Measurements from ENCODE around the gene SPIN1.

The SPIN1 gene

DNA sequence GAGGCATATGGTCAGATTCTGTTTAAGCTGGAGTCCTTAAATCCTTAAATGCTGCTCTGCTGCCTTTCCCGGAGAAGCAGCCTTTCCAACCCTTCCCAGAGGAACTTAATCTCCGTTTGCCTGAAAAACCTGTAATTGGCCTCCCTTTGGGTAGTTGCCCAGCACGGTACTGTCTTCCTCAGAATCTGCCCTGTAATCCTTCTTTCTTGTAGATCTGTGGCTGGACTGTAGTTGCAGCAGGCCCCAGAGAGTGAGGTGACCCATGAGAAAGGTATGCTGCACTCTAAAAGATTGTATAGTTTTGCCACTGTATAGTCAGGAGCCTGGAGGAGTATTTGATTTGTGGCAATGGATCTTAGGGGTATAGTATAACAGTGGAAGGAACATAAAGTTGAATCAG is 11.7 kb downstream of the SPIN1 start:
- Histone ChIP-seq H3K9me3 (ENCODE audit: insufficient read depth, low read length, severe bottlenecking) (no peaks in the 10 kb centered on the region), H3K27me3 (ENCODE audit: insufficient read depth, low read length, poor library complexity) (no peaks in the 10 kb centered on the region), H3K4me1 (ENCODE audit: insufficient read depth, low read length) (no peaks in the 10 kb centered on the region), H3K4me2 (ENCODE audit: insufficient read depth, low read length) (no peak overlapping the region), H3K27ac (ENCODE audit: low read length) (no peak overlapping the region), H3K9ac (ENCODE audit: low read depth, low read length) (no peak overlapping the region), H4K20me1 (ENCODE audit: insufficient read depth, low read length) (peaks cover 65% of the 10 kb centered on the region), H3K79me2 (ENCODE audit: insufficient read depth, low read length) (peaks cover 96% of the 10 kb centered on the region), H2AFZ (ENCODE audit: low read depth, low read length) (no peak overlapping the region), H3K4me3 (ENCODE audit: low read depth in 1 of 2, low read length in 2 of 2) (no peak overlapping the region), H3K36me3 (ENCODE audit: insufficient read depth, low read length) (no peaks in the 10 kb centered on the region; the same call in 1 of the 2 replicates)
- ATAC-seq (ENCODE audit: insufficient read depth, low read depth): no peak
- TF ChIP-seq CTCF (IDR thresholded peaks at IDR 0.05; ENCODE audit: borderline replicate concordance, extremely low read depth, low read length, poor library complexity, severe bottlenecking): no peak
- no peak for TF ChIP-seq EZH2 (IDR thresholded peaks at IDR 0.05; ENCODE audit: borderline replicate concordance, low read depth, low read length, severe bottlenecking)
- DNase-seq: no peak

- H3K9me3 ChIP-seq (ENCODE audit: insufficient read depth, low read length, severe bottlenecking): no peaks in the 10 kb centered on the region
- no peak overlapping the region for H3K9ac ChIP-seq (ENCODE audit: low read depth, low read length)
- peaks cover 95% of the 10 kb centered on the region for H3K79me2 ChIP-seq (ENCODE audit: insufficient read depth, low read length)
- no peaks in the 10 kb centered on the region for H3K27me3 ChIP-seq (ENCODE audit: insufficient read depth, low read length, poor library complexity)
- no peaks in the 10 kb centered on the region; the same call in 1 of the 2 replicates for H3K36me3 ChIP-seq (ENCODE audit: insufficient read depth, low read length)
- no peak overlapping the region for H3K4me3 ChIP-seq (ENCODE audit: low read depth in 1 of 2, low read length in 2 of 2)
- DNase-seq: no peak
- H3K4me2 ChIP-seq (ENCODE audit: insufficient read depth, low read length): no peak overlapping the region
- no peaks in the 10 kb centered on the region for H3K4me1 ChIP-seq (ENCODE audit: insufficient read depth, low read length)
- H2AFZ ChIP-seq (ENCODE audit: low read depth, low read length): no peak overlapping the region
- TF ChIP-seq EZH2 (IDR thresholded peaks at IDR 0.05; ENCODE audit: borderline replicate concordance, low read depth, low read length, severe bottlenecking) (no peak), CTCF (IDR thresholded peaks at IDR 0.05; ENCODE audit: borderline replicate concordance, extremely low read depth, low read length, poor library complexity, severe bottlenecking) (no peak)
- no peak overlapping the region for H3K27ac ChIP-seq (ENCODE audit: low read length)
- ATAC-seq (ENCODE audit: insufficient read depth, low read depth): no peak
- H4K20me1 ChIP-seq (ENCODE audit: insufficient read depth, low read length): peaks cover 49% of the 10 kb centered on the region
Measured at GRCh38 chr9:88403340-88403739, 15.1 kb downstream of the SPIN1 start.

DNA sequence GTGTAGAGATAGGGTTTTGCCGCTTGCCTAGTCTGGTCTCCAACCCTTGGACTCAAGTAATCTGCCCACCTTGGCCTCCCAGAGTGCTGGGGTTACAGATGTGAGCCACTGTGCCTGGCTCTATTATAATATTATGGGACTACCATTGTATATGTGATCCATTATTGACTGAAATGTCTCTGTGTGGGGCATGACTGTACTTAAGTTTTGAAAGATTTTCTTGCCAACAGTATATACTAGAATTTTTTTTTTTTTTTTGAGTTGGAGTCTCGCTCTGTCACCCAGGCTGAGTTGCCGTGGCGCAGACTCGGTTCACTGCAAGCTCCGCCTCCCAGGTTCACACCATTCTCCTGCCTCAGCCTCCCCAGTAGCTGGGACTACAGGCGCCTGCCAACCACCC is 17.8 kb downstream of the SPIN1 start:
- DNase-seq: no peak
- Histone ChIP-seq H3K4me1 (ENCODE audit: insufficient read depth, low read length) (no peaks in the 10 kb centered on the region), H3K79me2 (ENCODE audit: insufficient read depth, low read length) (peaks cover 94% of the 10 kb centered on the region), H3K4me3 (ENCODE audit: low read depth in 1 of 2, low read length in 2 of 2) (no peak overlapping the region), H3K36me3 (ENCODE audit: insufficient read depth, low read length) (peaks cover 4% of the 10 kb centered on the region; the same call in 1 of the 2 replicates), H3K9ac (ENCODE audit: low read depth, low read length) (no peak overlapping the region), H2AFZ (ENCODE audit: low read depth, low read length) (no peak overlapping the region), H3K27me3 (ENCODE audit: insufficient read depth, low read length, poor library complexity) (no peaks in the 10 kb centered on the region), H3K4me2 (ENCODE audit: insufficient read depth, low read length) (no peak overlapping the region), H3K9me3 (ENCODE audit: insufficient read depth, low read length, severe bottlenecking) (no peaks in the 10 kb centered on the region), H4K20me1 (ENCODE audit: insufficient read depth, low read length) (peaks cover 35% of the 10 kb centered on the region), H3K27ac (ENCODE audit: low read length) (no peak overlapping the region)
- no peak for ATAC-seq (ENCODE audit: insufficient read depth, low read depth)
- no peak for TF ChIP-seq EZH2 (IDR thresholded peaks at IDR 0.05; ENCODE audit: borderline replicate concordance, low read depth, low read length, severe bottlenecking)
- TF ChIP-seq CTCF (IDR thresholded peaks at IDR 0.05; ENCODE audit: borderline replicate concordance, extremely low read depth, low read length, poor library complexity, severe bottlenecking): no peak

DNA sequence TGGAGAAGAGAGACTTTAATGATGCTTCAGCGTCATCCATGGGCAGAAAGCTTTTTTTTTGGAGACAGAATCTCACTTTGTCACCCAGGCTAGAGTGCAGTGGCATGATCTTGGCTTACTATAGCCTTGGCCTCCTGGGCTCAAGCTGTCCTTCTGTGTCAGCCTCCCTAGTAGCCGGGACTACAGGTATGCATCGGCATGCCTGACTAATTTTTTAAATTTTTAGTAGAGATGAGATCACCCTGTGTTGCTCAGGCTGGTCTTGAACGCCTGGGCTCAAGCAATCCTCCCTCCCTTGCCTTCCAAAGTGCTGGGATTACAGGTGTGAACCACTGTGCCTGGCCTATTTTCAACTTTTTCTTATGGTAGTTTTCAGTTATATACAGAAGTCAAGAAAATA is 23.2 kb downstream of the SPIN1 start:
- Histone ChIP-seq H3K27ac (ENCODE audit: low read length) (no peak overlapping the region), H3K36me3 (ENCODE audit: insufficient read depth, low read length) (peaks cover 14% of the 10 kb centered on the region), H3K27me3 (ENCODE audit: insufficient read depth, low read length, poor library complexity) (no peaks in the 10 kb centered on the region), H3K4me2 (ENCODE audit: insufficient read depth, low read length) (no peak overlapping the region), H3K79me2 (ENCODE audit: insufficient read depth, low read length) (peaks cover 93% of the 10 kb centered on the region), H3K9me3 (ENCODE audit: insufficient read depth, low read length, severe bottlenecking) (peaks cover 21% of the 10 kb centered on the region), H3K4me3 (ENCODE audit: low read depth in 1 of 2, low read length in 2 of 2) (no peak overlapping the region), H3K9ac (ENCODE audit: low read depth, low read length) (no peak overlapping the region), H2AFZ (ENCODE audit: low read depth, low read length) (no peak overlapping the region), H4K20me1 (ENCODE audit: insufficient read depth, low read length) (peaks cover 9% of the 10 kb centered on the region), H3K4me1 (ENCODE audit: insufficient read depth, low read length) (no peaks in the 10 kb centered on the region)
- DNase-seq (no peak), ATAC-seq (ENCODE audit: insufficient read depth, low read depth) (no peak)
- no peak for TF ChIP-seq CTCF (IDR thresholded peaks at IDR 0.05; ENCODE audit: borderline replicate concordance, extremely low read depth, low read length, poor library complexity, severe bottlenecking)
- no peak for TF ChIP-seq EZH2 (IDR thresholded peaks at IDR 0.05; ENCODE audit: borderline replicate concordance, low read depth, low read length, severe bottlenecking)
